ENCODE measurements around the gene SLC4A7. TPM values are rescaled to one million over a fixed set of nuclear protein-coding genes. Genes with fewer than 3 reads are reported as not detected.

The SLC4A7 gene
- total RNA-seq, 2 experiments from 2014 or later: 25.9 to 31.9 TPM

DNA sequence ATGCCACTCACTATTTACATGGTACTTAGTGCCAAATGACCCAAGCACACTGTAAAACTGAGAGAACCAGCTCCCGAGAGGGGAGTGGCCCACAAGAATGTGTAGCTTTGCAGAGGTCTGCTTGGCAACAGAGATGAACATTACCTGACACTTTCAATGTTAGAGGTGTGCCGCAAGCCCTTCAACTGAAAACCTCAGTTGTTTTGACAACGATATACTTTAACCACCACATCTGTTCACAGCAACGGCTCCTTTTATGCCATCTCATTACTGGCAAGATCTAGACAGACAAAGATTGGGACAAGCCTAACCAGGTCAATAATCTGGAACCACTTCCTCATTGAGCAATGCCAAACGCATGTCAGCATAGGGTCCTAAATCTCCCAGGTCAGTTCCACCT, 138.7 kb downstream of the SLC4A7 start:
- no peaks in the 10 kb centered on the region for H3K36me3 ChIP-seq (ENCODE audit: insufficient read depth, low read length)
- no peaks in the 10 kb centered on the region for H3K4me1 ChIP-seq (ENCODE audit: insufficient read depth, low read length, poor library complexity, severe bottlenecking)
- H3K4me2 ChIP-seq (ENCODE audit: low read length): no peak overlapping the region
- CTCF ChIA-PET (ENCODE audit: unreplicated experiment): no interaction called here
- H3K9me3 ChIP-seq (ENCODE audit: low read length): no peaks in the 10 kb centered on the region
- H3K79me2 ChIP-seq (ENCODE audit: insufficient read depth, low read depth, low read length): no peaks in the 10 kb centered on the region
- no peaks in the 10 kb centered on the region for H4K20me1 ChIP-seq (ENCODE audit: insufficient read depth, low read length)
- no TSS peak for BruUV-seq (replicated peaks)
- POLR2A ChIA-PET: no interaction called here
- H3K27ac ChIP-seq (ENCODE audit: low read depth, low read length, poor library complexity, severe bottlenecking): no peak overlapping the region
- H3K4me3 ChIP-seq (ENCODE audit: low read depth, low read length, poor library complexity, severe bottlenecking): no peak overlapping the region
- no peak for DNase-seq (ENCODE audit: low spot score)
- intact Hi-C loops (cut with micrococcal nuclease; ENCODE audit: unreplicated experiment): no loop called here
- no peak overlapping the region for H2AFZ ChIP-seq (ENCODE audit: low read length)
- no peak for TF ChIP-seq CTCF (conservative IDR thresholded peaks at IDR 0.05; ENCODE audit: low read length)
- no peaks in the 10 kb centered on the region for H3K9me2 ChIP-seq (ENCODE audit: insufficient read depth, low read length)

GRCh38 chr3:27345045-27345444, 139.1 kb downstream of the SLC4A7 start:
- Histone ChIP-seq H4K20me1 (ENCODE audit: insufficient read depth, low read length) (no peaks in the 10 kb centered on the region), H3K4me1 (ENCODE audit: insufficient read depth, low read length, poor library complexity, severe bottlenecking) (no peaks in the 10 kb centered on the region), H3K4me2 (ENCODE audit: low read length) (no peak overlapping the region), H3K36me3 (ENCODE audit: insufficient read depth, low read length) (no peaks in the 10 kb centered on the region), H3K9me2 (ENCODE audit: insufficient read depth, low read length) (no peaks in the 10 kb centered on the region), H2AFZ (ENCODE audit: low read length) (no peak overlapping the region), H3K4me3 (ENCODE audit: low read depth, low read length, poor library complexity, severe bottlenecking) (no peak overlapping the region), H3K27ac (ENCODE audit: low read depth, low read length, poor library complexity, severe bottlenecking) (no peak overlapping the region), H3K79me2 (ENCODE audit: insufficient read depth, low read depth, low read length) (no peaks in the 10 kb centered on the region), H3K9me3 (ENCODE audit: low read length) (no peaks in the 10 kb centered on the region)
- POLR2A ChIA-PET: no interaction called here
- no TSS peak for BruUV-seq (replicated peaks)
- intact Hi-C loops (cut with micrococcal nuclease; ENCODE audit: unreplicated experiment): no loop called here
- CTCF ChIA-PET (ENCODE audit: unreplicated experiment): no interaction called here
- no peak for DNase-seq (ENCODE audit: low spot score)
- TF ChIP-seq CTCF (conservative IDR thresholded peaks at IDR 0.05; ENCODE audit: low read length) (no peak), EZH2phosphoT487 (IDR thresholded peaks at IDR 0.05; ENCODE audit: borderline replicate concordance, low read depth, low read length) (no peak)

GRCh38 chr3:27344192-27344591, 140.0 kb downstream of the SLC4A7 start:
- no peak overlapping the region for H2AFZ ChIP-seq (ENCODE audit: low read length)
- BruUV-seq (replicated peaks): no TSS peak
- no peak overlapping the region for H3K27ac ChIP-seq (ENCODE audit: low read depth, low read length, poor library complexity, severe bottlenecking)
- intact Hi-C loops (cut with micrococcal nuclease; ENCODE audit: unreplicated experiment): no loop called here
- H3K9me3 ChIP-seq (ENCODE audit: low read length): no peaks in the 10 kb centered on the region
- H3K36me3 ChIP-seq (ENCODE audit: insufficient read depth, low read length): no peaks in the 10 kb centered on the region
- no peaks in the 10 kb centered on the region for H4K20me1 ChIP-seq (ENCODE audit: insufficient read depth, low read length)
- ChIA-PET CTCF (ENCODE audit: unreplicated experiment) (no interaction called here), POLR2A (no interaction called here)
- no peaks in the 10 kb centered on the region for H3K4me1 ChIP-seq (ENCODE audit: insufficient read depth, low read length, poor library complexity, severe bottlenecking)
- DNase-seq (ENCODE audit: low spot score): no peak
- H3K4me2 ChIP-seq (ENCODE audit: low read length): no peak overlapping the region
- TF ChIP-seq CTCF (conservative IDR thresholded peaks at IDR 0.05; ENCODE audit: low read length) (no peak), EZH2phosphoT487 (IDR thresholded peaks at IDR 0.05; ENCODE audit: borderline replicate concordance, low read depth, low read length) (no peak)
- H3K4me3 ChIP-seq (ENCODE audit: low read depth, low read length, poor library complexity, severe bottlenecking): no peak overlapping the region
- no peaks in the 10 kb centered on the region for H3K79me2 ChIP-seq (ENCODE audit: insufficient read depth, low read depth, low read length)
- no peaks in the 10 kb centered on the region for H3K9me2 ChIP-seq (ENCODE audit: insufficient read depth, low read length)
